Suppressor macrophage treated with lipopolysaccharide for 1 hour (primary cell): Measurements from ENCODE around the gene CTPS2.

Experiments
- DNase-seq, 3 donors: peaks; one replicate each; pipeline ENCODE4 v3.0.0-alpha.2; 2020 to 2022

The CTPS2 gene

GRCh38 chrX:16544969-16545368, 167.5 kb downstream of the CTPS2 start:
- DNase-seq: no peak
